Brain microvascular endothelial cell (primary cell): ENCODE data around the gene HECTD1.
"Not testable (repeated sequence)": the region's sequence is repeated elsewhere in the genome, so short reads cannot be mapped to it uniquely, and the experiment has no call there.

Source experiments
- DNase-seq: peaks from one replicate; pipeline ENCODE4 v3.0.0-alpha.2; 2020
- H3K27ac ChIP-seq: fragments of 250-450 bp; sonication (Bioruptor Pico); 2 replicates; pipeline ENCODE4 v1.5.1; 2020; ENCODE audit warnings: mild to moderate bottlenecking, moderate library complexity
- H3K27me3 ChIP-seq: fragments of 250-450 bp; sonication (Bioruptor Pico); replicated peaks from 2 replicates; pipeline ENCODE4 v1.5.1; 2020; ENCODE audit warnings: mild to moderate bottlenecking
- H3K36me3 ChIP-seq: fragments of 250-450 bp; sonication (Bioruptor Pico); replicated peaks from 2 replicates; pipeline ENCODE4 v1.5.1; 2020; ENCODE audit warnings: mild to moderate bottlenecking
- H3K4me3 ChIP-seq: 2 replicates; pipeline ENCODE4 v1.5.1; 2011; ENCODE audit warnings: low read depth, mild to moderate bottlenecking, control low read depth, low read length, moderate library complexity
- in situ Hi-C: cut with HindIII; loops from 2 replicates; pipeline ENCODE4 v1.10.0; 2017; ENCODE audit warnings: low sequenced_read_pairs, low pct_ligation_motif_present
- TF ChIP-seq, protein P1 (sequence below): IDR thresholded peaks from 2 replicates; pipeline ENCODE4 v1.5.1; 2011; ENCODE audit warnings: low read depth, mild to moderate bottlenecking, moderate library complexity, low read length, control low read depth, inconsistent platforms; ENCODE audit errors: missing control alignments

HECTD1 gene

GRCh38 chr14:31194095-31194494 is 13.5 kb downstream of the HECTD1 start:
- Histone ChIP-seq H3K27me3 (no peaks in the 10 kb centered on the region), H3K27ac (peak overlapping the region; percentile 86), H3K4me3 (no peak overlapping the region), H3K36me3 (peaks cover 4% of the 10 kb centered on the region)
- in situ Hi-C loops, result no loop called here
- TF ChIP-seq, protein P1, sequence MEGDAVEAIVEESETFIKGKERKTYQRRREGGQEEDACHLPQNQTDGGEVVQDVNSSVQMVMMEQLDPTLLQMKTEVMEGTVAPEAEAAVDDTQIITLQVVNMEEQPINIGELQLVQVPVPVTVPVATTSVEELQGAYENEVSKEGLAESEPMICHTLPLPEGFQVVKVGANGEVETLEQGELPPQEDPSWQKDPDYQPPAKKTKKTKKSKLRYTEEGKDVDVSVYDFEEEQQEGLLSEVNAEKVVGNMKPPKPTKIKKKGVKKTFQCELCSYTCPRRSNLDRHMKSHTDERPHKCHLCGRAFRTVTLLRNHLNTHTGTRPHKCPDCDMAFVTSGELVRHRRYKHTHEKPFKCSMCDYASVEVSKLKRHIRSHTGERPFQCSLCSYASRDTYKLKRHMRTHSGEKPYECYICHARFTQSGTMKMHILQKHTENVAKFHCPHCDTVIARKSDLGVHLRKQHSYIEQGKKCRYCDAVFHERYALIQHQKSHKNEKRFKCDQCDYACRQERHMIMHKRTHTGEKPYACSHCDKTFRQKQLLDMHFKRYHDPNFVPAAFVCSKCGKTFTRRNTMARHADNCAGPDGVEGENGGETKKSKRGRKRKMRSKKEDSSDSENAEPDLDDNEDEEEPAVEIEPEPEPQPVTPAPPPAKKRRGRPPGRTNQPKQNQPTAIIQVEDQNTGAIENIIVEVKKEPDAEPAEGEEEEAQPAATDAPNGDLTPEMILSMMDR, result no peak
- DNase-seq, result no peak

DNA sequence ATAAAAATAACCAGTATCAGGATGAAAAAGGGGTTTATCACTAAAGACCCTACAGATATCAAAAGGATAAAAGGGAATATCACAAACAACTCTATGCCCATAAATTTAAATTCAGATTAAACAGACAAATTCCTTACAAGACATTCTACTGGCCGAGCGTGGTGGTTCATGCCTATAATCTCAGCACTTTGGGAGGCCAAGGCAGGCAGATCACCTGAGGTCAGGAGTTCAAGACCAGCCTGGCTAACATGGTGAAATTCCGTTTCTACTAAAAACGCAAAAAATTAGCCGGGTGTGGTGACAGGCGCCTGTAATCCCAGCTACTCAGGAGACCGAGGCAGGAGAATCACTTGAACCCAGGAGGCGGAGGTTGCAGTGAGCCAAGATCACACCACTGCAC is 15.0 kb downstream of the HECTD1 start:
- DNase-seq, H3K36me3 ChIP-seq, H3K4me3 ChIP-seq, H3K27me3 ChIP-seq, in situ Hi-C loops, H3K27ac ChIP-seq: not testable (repeated sequence)

DNA sequence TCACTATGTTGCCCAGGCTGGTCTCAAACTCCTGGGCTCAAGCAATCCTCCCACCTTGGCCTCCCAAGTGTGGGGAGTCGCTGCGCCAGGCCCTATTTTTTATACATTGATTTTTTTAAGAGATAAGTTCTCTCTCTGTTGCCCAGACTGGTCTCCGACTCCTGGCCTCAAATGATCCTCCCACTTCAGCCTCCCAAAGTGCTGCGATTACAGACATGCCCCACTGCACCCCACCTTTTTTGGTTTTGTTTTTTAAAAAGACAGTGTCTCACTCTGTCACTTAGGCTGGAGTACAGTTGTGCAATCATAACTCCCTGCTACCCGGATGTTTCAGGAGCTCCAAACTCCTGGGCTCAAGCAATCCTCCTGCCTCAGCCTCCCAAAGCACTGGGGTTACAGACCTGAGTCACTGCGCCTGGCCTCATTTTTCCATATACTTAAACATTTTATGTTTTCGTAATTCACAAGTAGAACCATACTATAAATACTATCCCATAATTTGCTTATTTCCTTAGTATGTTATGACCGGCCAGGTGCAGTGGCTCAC is 16.8 kb downstream of the HECTD1 start:
- TF ChIP-seq, protein P1, result no peak
- H3K27me3 ChIP-seq, result no peaks in the 10 kb centered on the region
- peaks cover 4% of the 10 kb centered on the region for H3K36me3 ChIP-seq
- DNase-seq, result no peak
- no peak overlapping the region for H3K27ac ChIP-seq
- in situ Hi-C loops, result no loop called here
- no peak overlapping the region for H3K4me3 ChIP-seq

DNA sequence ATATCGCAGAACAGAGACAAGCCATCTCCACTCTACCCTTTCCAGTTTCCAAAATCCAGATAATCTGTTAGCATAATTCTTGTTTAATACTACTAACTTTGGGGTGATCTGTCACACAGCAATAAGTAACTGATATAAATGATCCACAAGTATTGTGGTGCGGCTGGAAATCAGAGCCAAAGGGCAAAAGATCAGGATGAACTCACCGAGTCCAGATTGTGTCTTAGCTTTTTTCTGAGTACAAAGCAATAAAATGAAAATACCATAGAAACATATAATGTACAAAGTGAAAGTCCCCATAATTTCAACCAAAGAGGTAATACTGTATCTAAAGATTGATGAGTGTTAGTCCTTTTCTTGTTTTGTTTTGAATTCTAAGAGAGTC is 17.4 kb downstream of the HECTD1 start:
- no peak overlapping the region for H3K4me3 ChIP-seq
- H3K27ac ChIP-seq, result no peak overlapping the region
- H3K27me3 ChIP-seq, result no peaks in the 10 kb centered on the region
- in situ Hi-C loops, result no loop called here
- no peak for DNase-seq
- H3K36me3 ChIP-seq, result peaks cover 4% of the 10 kb centered on the region
- TF ChIP-seq, protein P1, result no peak

- TF ChIP-seq, protein P1, result no peak
- no peak for DNase-seq
- no peak overlapping the region for H3K4me3 ChIP-seq
- no peaks in the 10 kb centered on the region for H3K27me3 ChIP-seq
- in situ Hi-C loops, result no loop called here
- H3K27ac ChIP-seq, result no peak overlapping the region
- peaks cover 4% of the 10 kb centered on the region for H3K36me3 ChIP-seq
Observed at GRCh38 chr14:31189346-31190218, 18.0 kb downstream of the HECTD1 start.

DNA sequence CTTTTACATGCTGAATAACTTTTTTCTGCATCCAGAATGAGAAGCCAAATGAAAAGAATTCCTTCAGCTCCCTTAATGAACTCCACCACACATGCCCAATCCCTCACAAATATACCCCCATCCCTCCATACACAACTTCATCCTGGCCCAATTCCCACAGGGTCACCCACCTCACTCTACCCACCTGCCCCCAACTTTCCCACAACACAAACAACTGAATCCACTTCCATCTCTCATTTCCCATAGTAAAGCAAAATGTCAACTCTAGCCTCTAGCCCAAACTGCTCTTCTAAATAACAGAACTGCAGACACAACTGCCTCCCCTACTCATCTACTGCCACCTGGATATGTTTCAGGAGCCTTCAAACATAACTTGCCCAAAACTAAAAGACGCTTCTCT is 18.8 kb downstream of the HECTD1 start:
- Histone ChIP-seq H3K4me3 (no peak overlapping the region), H3K36me3 (peaks cover 4% of the 10 kb centered on the region), H3K27ac (no peak overlapping the region), H3K27me3 (no peaks in the 10 kb centered on the region)
- no peak for DNase-seq
- in situ Hi-C loops, result no loop called here
- TF ChIP-seq, protein P1, result no peak

GRCh38 chr14:31182016-31182415 is 25.6 kb downstream of the HECTD1 start:
- in situ Hi-C loops, H3K36me3 ChIP-seq: not testable (repeated sequence)

More at GRCh38 chr14:31182016-31182415, 25.6 kb downstream of the HECTD1 start:
- DNase-seq, H3K4me3 ChIP-seq, H3K27me3 ChIP-seq, H3K27ac ChIP-seq: not testable (repeated sequence)
